HCT116 (cell line): ENCODE measurements around the gene LHCGR. TPM values are rescaled to one million over a fixed set of nuclear protein-coding genes. Genes with fewer than 3 reads are reported as not detected.

ENCODE experiments used
- ATAC-seq: fragments of 200-7000 bp; cut with Tn5 transposase; 2 replicates; pipeline ENCODE4 v1.9.1; 2020; ENCODE audit warnings: mild to moderate bottlenecking, moderate library complexity
- BruUV-seq: library from RNA; stranded (reverse); fragments of 400-500 nt; replicated peaks from 2 replicates; lab custom pipeline; 2021; lab: Mats Ljungman, UMichigan
- CTCF ChIA-PET: fragments of 300-600 bp; sonication (Branson Sonifier 250); formaldehyde crosslinking; loops from one replicate; lab custom pipeline; 2021; ENCODE audit warnings: antibody characterized with exemption; lab: Charles Lee
- POLR2A ChIA-PET: fragments of 300-600, 350-600 bp; sonication (Branson Sonifier 250); formaldehyde crosslinking; loops from one replicate; lab custom pipeline; 2021; ENCODE audit warnings: antibody characterized with exemption; lab: Charles Lee
- RAD21 ChIA-PET, 2 experiments: fragments of 300-600 bp; sonication (Branson Sonifier 250); formaldehyde crosslinking; loops; one replicate each; lab custom pipeline; 2023; ENCODE audit warnings: low total read pairs in 2 of 2; ENCODE audit not compliant: uncharacterized antibody in 2 of 2, unreplicated experiment in 2 of 2, low non-redundant PET in 1 of 2; lab: Charles Lee
- DNase-seq: peaks from one replicate; pipeline ENCODE4 v3.0.0-alpha.2; 2010; ENCODE audit warnings: low read depth, low spot score
- H2AFZ ChIP-seq: fragments of 200-600 bp; shearing (Covaris generic), sonication (generic); 2 replicates; pipeline ENCODE4 v1.6.1; 2017; ENCODE audit warnings: low read depth, mixed run types, mixed read lengths, antibody characterized with exemption, low read length; ENCODE audit not compliant: poor library complexity, severe bottlenecking
- H3K27ac ChIP-seq: 2 replicates; pipeline ENCODE4 v1.5.1; 2012; ENCODE audit warnings: low read depth, low read length
- H3K27me3 ChIP-seq: fragments of 200-600 bp; sonication (generic); 2 replicates; pipeline ENCODE4 v1.6.1; 2016; ENCODE audit warnings: mixed run types, low read length, mixed read lengths; ENCODE audit not compliant: insufficient read depth
- H3K36me3 ChIP-seq, 2 experiments: fragments of 200-500 bp in 1 of 2; fragments of 200-600 bp in 1 of 2; sonication (Bioruptor generic) in 1 of 2; sonication (generic) in 1 of 2; 2 replicates each; pipeline versions ENCODE4 v1.5.1 to v1.6.1; 2014 to 2016; ENCODE audit warnings: low read length in 2 of 2, inconsistent platforms in 1 of 2, mixed read lengths in 1 of 2, mixed run types in 1 of 2; ENCODE audit not compliant: insufficient read depth in 2 of 2, control insufficient read depth in 1 of 2
- H3K4me1 ChIP-seq, 2 experiments: fragments of 200-600 bp in 1 of 2; sonication (generic) in 1 of 2; 2 replicates each; pipeline versions ENCODE4 v1.5.1 to v1.6.1; 2012 to 2017; ENCODE audit warnings: low read length in 2 of 2, inconsistent platforms in 1 of 2, mild to moderate bottlenecking in 1 of 2, mixed read lengths in 1 of 2, mixed run types in 1 of 2, moderate library complexity in 1 of 2; ENCODE audit not compliant: insufficient read depth in 2 of 2, control insufficient read depth in 1 of 2
- H3K4me2 ChIP-seq: fragments of 200-600 bp; sonication (generic); 2 replicates; pipeline ENCODE4 v1.6.1; 2017; ENCODE audit warnings: mixed run types, low read length, mixed read lengths
- H3K4me3 ChIP-seq, 2 experiments: fragments of 200-600 bp in 1 of 2; sonication (generic) in 1 of 2; replicated peaks in 1 of 2; 2 replicates each; pipeline ENCODE4 v1.5.1; 2011 to 2016; ENCODE audit warnings: low read length in 2 of 2, control low read depth in 1 of 2, low read depth in 1 of 2, mild to moderate bottlenecking in 1 of 2, mixed read lengths in 1 of 2, mixed run types in 1 of 2
- H3K79me2 ChIP-seq: fragments of 200-600 bp; sonication (generic); 2 replicates; pipeline ENCODE4 v1.6.1; 2017; ENCODE audit warnings: mild to moderate bottlenecking, mixed run types, low read length, moderate library complexity, mixed read lengths; ENCODE audit not compliant: insufficient read depth
- H3K9ac ChIP-seq: fragments of 200-600 bp; sonication (generic); 2 replicates; pipeline ENCODE4 v1.6.1; 2016; ENCODE audit warnings: low read length, mixed read lengths
- H3K9me2 ChIP-seq: fragments of 200-600 bp; sonication (generic), shearing (Covaris generic); 2 replicates; pipeline ENCODE4 v1.6.1; 2017; ENCODE audit warnings: mixed run types, mild to moderate bottlenecking, moderate library complexity; ENCODE audit not compliant: insufficient read depth
- H3K9me3 ChIP-seq, 2 experiments: fragments of 200-500 bp in 1 of 2; fragments of 200-600 bp in 1 of 2; sonication (Bioruptor generic) in 1 of 2; sonication (generic) in 1 of 2; 2 replicates each; pipeline ENCODE4 v1.6.1; 2014 to 2017; ENCODE audit warnings: low read length in 2 of 2, mixed read lengths in 2 of 2, inconsistent platforms in 1 of 2, low read depth in 1 of 2, mild to moderate bottlenecking in 1 of 2, mixed run types in 1 of 2, moderate library complexity in 1 of 2; ENCODE audit not compliant: control insufficient read depth in 1 of 2, insufficient read depth in 1 of 2
- H4K20me1 ChIP-seq: fragments of 200-600 bp; sonication (generic), shearing (Covaris generic); 2 replicates; pipeline ENCODE4 v1.6.1; 2017; ENCODE audit warnings: mixed run types, mild to moderate bottlenecking, moderate library complexity; ENCODE audit not compliant: insufficient read depth
- CBX3 ChIP-seq: IDR thresholded peaks from 2 replicates; pipeline ENCODE4 v1.6.1; 2012; ENCODE audit warnings: low read depth
- CEBPB ChIP-seq: IDR thresholded peaks from 2 replicates; pipeline ENCODE4 v1.6.1; 2012; ENCODE audit warnings: low read depth
- CTCF ChIP-seq, 3 experiments: fragments of 200-600 bp in 1 of 3; sonication (generic) in 1 of 3; IDR thresholded peaks in 2 of 3; conservative IDR thresholded peaks in 1 of 3; 2 replicates each; pipeline ENCODE4 v1.5.1; 2012 to 2017; ENCODE audit warnings: low read depth in 2 of 3, low read length in 2 of 3, antibody characterized with exemption in 1 of 3, borderline replicate concordance in 1 of 3, control low read depth in 1 of 3, mild to moderate bottlenecking in 1 of 3, mixed read lengths in 1 of 3, mixed run types in 1 of 3, moderate library complexity in 1 of 3; ENCODE audit not compliant: insufficient read depth in 1 of 3
- EGR1 ChIP-seq: IDR thresholded peaks from 2 replicates; pipeline ENCODE4 v1.6.1; 2012; ENCODE audit warnings: low read depth
- ELF1 ChIP-seq: IDR thresholded peaks from 2 replicates; pipeline ENCODE4 v1.6.1; 2012; ENCODE audit warnings: low read depth, borderline replicate concordance
- EZH2 ChIP-seq: fragments of 200-600 bp; sonication (generic); IDR thresholded peaks from 2 replicates; pipeline ENCODE4 v1.6.1; 2017; ENCODE audit warnings: antibody characterized with exemption, mixed run types
- FOSL1 ChIP-seq: IDR thresholded peaks from 2 replicates; pipeline ENCODE4 v1.6.1; 2012; ENCODE audit warnings: low read depth
- JUND ChIP-seq: IDR thresholded peaks from 2 replicates; pipeline ENCODE4 v1.6.1; 2012
- POLR2A ChIP-seq: IDR thresholded peaks from 2 replicates; pipeline ENCODE4 v1.7.0; 2011; ENCODE audit warnings: borderline replicate concordance; ENCODE audit not compliant: insufficient read depth, insufficient read length; ENCODE audit errors: extremely low read depth
- RAD21 ChIP-seq: IDR thresholded peaks from 2 replicates; pipeline ENCODE4 v1.6.1; 2012; ENCODE audit warnings: low read depth, mild to moderate bottlenecking
- REST ChIP-seq: IDR thresholded peaks from 2 replicates; pipeline ENCODE4 v1.6.1; 2012; ENCODE audit warnings: low read depth
- SP1 ChIP-seq: IDR thresholded peaks from 2 replicates; pipeline ENCODE4 v1.6.1; 2012; ENCODE audit warnings: low read depth
- TCF7L2 ChIP-seq: IDR thresholded peaks from 2 replicates; pipeline ENCODE4 v1.7.0; 2011; ENCODE audit warnings: borderline replicate concordance, inconsistent platforms; ENCODE audit not compliant: insufficient read depth, insufficient read length; ENCODE audit errors: extremely low read depth
- YY1 ChIP-seq: IDR thresholded peaks from 2 replicates; pipeline ENCODE4 v1.6.1; 2011; ENCODE audit warnings: low read length, low read depth, moderate library complexity, mild to moderate bottlenecking; ENCODE audit not compliant: insufficient replicate concordance; ENCODE audit errors: extremely low read depth
- ZBTB33 ChIP-seq: IDR thresholded peaks from 2 replicates; pipeline ENCODE4 v1.6.1; 2011; ENCODE audit warnings: mild to moderate bottlenecking, low read length, moderate library complexity; ENCODE audit not compliant: insufficient replicate concordance; ENCODE audit errors: extremely low read depth
- ZFX ChIP-seq: fragments of 450-650 bp; IDR thresholded peaks from 2 replicates; pipeline ENCODE4 v1.6.1; 2017
- intact Hi-C: fragments of 100-400 bp; cut with micrococcal nuclease; formaldehyde crosslinking; loops from 2 replicates; pipeline ENCODE4 v1.10.0; 2022
- total RNA-seq: library from RNA; stranded (reverse); gene quantifications from one replicate; pipeline ENCODE4 v1.2.1, GENCODE V29; 2021; ENCODE audit not compliant: unreplicated experiment

The LHCGR gene
- total RNA-seq, 1 experiment from 2014 or later, result not detected

GRCh38 chr2:48767330-48767729 lies 11.8 kb upstream of the LHCGR start:
- H2AFZ ChIP-seq, result no peak overlapping the region
- DNase-seq (no peak), ATAC-seq (no peak)
- intact Hi-C loops, result no loop called here
- TF ChIP-seq CEBPB (no peak), SP1 (no peak), ZBTB33 (no peak), ZFX (no peak), JUND (no peak), TCF7L2 (no peak), RAD21 (no peak)
- H3K9me3 ChIP-seq, result no peaks in the 10 kb centered on the region
- H3K9ac ChIP-seq, result no peak overlapping the region
- CTCF ChIA-PET, result no interaction called here
- no peaks in the 10 kb centered on the region for H4K20me1 ChIP-seq
- no peaks in the 10 kb centered on the region for H3K9me2 ChIP-seq
- no peaks in the 10 kb centered on the region for H3K36me3 ChIP-seq
- no peak overlapping the region for H3K4me3 ChIP-seq
- RAD21 ChIA-PET, result no interaction called here
- no peak overlapping the region for H3K27ac ChIP-seq
- BruUV-seq, result no TSS peak
- H3K4me2 ChIP-seq, result no peak overlapping the region
- H3K79me2 ChIP-seq, result no peaks in the 10 kb centered on the region
- H3K27me3 ChIP-seq, result peaks cover 16% of the 10 kb centered on the region
- H3K4me1 ChIP-seq, result no peaks in the 10 kb centered on the region
- POLR2A ChIA-PET, result no interaction called here

GRCh38 chr2:48760826-48761225 lies 5.3 kb upstream of the LHCGR start:
- H3K27ac ChIP-seq, result no peak overlapping the region
- no peaks in the 10 kb centered on the region for H3K36me3 ChIP-seq
- intact Hi-C loops, result no loop called here
- H3K4me3 ChIP-seq, result no peak overlapping the region
- ATAC-seq (no peak), DNase-seq (no peak)
- BruUV-seq, result no TSS peak
- no peak overlapping the region for H3K4me2 ChIP-seq
- H4K20me1 ChIP-seq, result no peaks in the 10 kb centered on the region
- ChIA-PET CTCF (no interaction called here), RAD21 (no interaction called here), POLR2A (no interaction called here)
- no peaks in the 10 kb centered on the region for H3K9me2 ChIP-seq
- H3K9ac ChIP-seq, result no peak overlapping the region
- no peak overlapping the region for H2AFZ ChIP-seq
- H3K4me1 ChIP-seq, result no peaks in the 10 kb centered on the region
- H3K79me2 ChIP-seq, result no peaks in the 10 kb centered on the region
- no peaks in the 10 kb centered on the region for H3K27me3 ChIP-seq
- H3K9me3 ChIP-seq, result no peaks in the 10 kb centered on the region
- TF ChIP-seq FOSL1 (no peak), YY1 (no peak), ELF1 (no peak), EGR1 (no peak), ZFX (no peak), EZH2 (no peak), CTCF (IDR thresholded peaks at IDR 0.05 in 2 of 3, conservative IDR thresholded peaks at IDR 0.05 in 1 of 3; ENCODE audit: borderline replicate concordance in 1 of 3, insufficient read depth in 1 of 3, low read depth in 2 of 3, low read length in 2 of 3) (no peak), REST (no peak), POLR2A (no peak), CBX3 (no peak)
